SK-N-SH treated with all-trans-retinoic acid at 6 μM for 48 hours (cell line): Measurements from ENCODE around the gene SPAG9.

Source experiments
- CSDC2 ChIP-seq: fragments of 250-450 bp; sonication (Bioruptor Pico); IDR thresholded peaks from 2 replicates; pipeline ENCODE4 v1.5.0; 2020; ENCODE audit warnings: mild to moderate bottlenecking, moderate library complexity
- GLIS3 ChIP-seq: fragments of 250-450 bp; sonication (Bioruptor Pico); IDR thresholded peaks from 2 replicates; pipeline ENCODE4 v1.5.0; 2020; ENCODE audit warnings: mild to moderate bottlenecking, moderate library complexity
- ISL1 ChIP-seq: fragments of 250-450 bp; sonication (Bioruptor Pico); IDR thresholded peaks from 2 replicates; pipeline ENCODE4 v2.1.2; 2022; ENCODE audit warnings: mild to moderate bottlenecking, moderate library complexity
- OSR1 ChIP-seq: fragments of 250-450 bp; sonication (Bioruptor Pico); IDR thresholded peaks from 2 replicates; pipeline ENCODE4 v1.8.0; 2022; ENCODE audit warnings: moderate library complexity, mild to moderate bottlenecking, inconsistent platforms
- PPARA ChIP-seq: fragments of 250-450 bp; sonication (Bioruptor Pico); IDR thresholded peaks from 2 replicates; pipeline ENCODE4 v1.5.0; 2020; ENCODE audit warnings: mild to moderate bottlenecking, borderline replicate concordance
- SNAI2 ChIP-seq: fragments of 250-450 bp; sonication (Bioruptor Pico); IDR thresholded peaks from 2 replicates; pipeline ENCODE4 v1.5.0; 2020; ENCODE audit warnings: mild to moderate bottlenecking, moderate library complexity
- TOX ChIP-seq: fragments of 250-450 bp; sonication (Bioruptor Pico); IDR thresholded peaks from 2 replicates; pipeline ENCODE4 v1.8.0; 2021; ENCODE audit warnings: mild to moderate bottlenecking, moderate library complexity, borderline replicate concordance
- ZFP3 ChIP-seq: fragments of 250-450 bp; sonication (Bioruptor Pico); IDR thresholded peaks from 2 replicates; pipeline ENCODE4 v1.5.0; 2020; ENCODE audit warnings: mild to moderate bottlenecking, moderate library complexity
- ZFP30 ChIP-seq: fragments of 450-650 bp; formaldehyde crosslinking; IDR thresholded peaks from 2 replicates; pipeline ENCODE4 v1.5.0; 2022; ENCODE audit warnings: mild to moderate bottlenecking, moderate library complexity
- ZNF565 ChIP-seq: fragments of 450-650 bp; formaldehyde crosslinking; conservative IDR thresholded peaks from 2 replicates; pipeline ENCODE4 v1.5.0; 2020; ENCODE audit warnings: low read depth, mild to moderate bottlenecking, moderate library complexity
- TF ChIP-seq, protein P1 (sequence below): fragments of 250-450 bp; sonication (Bioruptor Pico); IDR thresholded peaks from 2 replicates; pipeline ENCODE4 v1.8.0; 2021; ENCODE audit warnings: low read depth, mild to moderate bottlenecking, moderate library complexity, borderline replicate concordance
- TF ChIP-seq, protein P2 (sequence below): fragments of 250-450 bp; sonication (Bioruptor Pico); IDR thresholded peaks from 2 replicates; pipeline ENCODE4 v1.5.1; 2021; ENCODE audit warnings: mild to moderate bottlenecking, moderate library complexity

DNA sequence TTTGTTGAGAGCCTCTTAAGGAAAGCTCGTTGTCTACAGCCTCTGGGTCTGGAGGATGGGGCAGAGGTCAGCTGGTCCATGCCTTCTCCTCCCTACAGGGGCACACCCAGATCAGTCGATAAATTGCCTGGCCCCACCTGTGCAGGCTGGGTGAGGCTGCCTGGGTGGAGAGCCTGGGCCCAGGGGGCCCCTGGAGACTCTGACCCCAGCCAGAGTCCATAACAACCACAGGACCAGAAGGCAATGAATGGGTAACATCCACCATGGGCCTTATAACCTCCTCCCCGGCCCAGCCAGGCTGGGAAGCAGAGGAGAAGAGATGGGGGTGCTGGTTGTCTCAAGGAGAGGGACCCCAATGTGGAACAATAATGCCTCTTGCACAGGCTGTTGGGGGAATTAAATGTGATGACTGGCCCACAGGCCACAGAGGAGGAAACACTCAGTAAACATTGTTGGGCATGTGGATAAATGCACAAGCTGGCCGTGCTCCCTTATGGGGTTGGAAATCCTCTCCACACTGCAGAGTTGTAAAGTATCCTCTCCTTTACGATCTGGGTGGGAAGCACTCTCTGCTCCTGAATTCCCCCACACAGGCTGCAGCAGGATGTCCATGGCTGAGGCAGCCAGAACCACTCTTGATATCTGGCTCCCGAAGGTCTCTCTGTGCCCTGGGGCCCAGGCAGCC is 197.8 kb downstream of the SPAG9 start:
- TF ChIP-seq PPARA, result no peak
- TF ChIP-seq ZFP30 (CRISPR knock-in tag), result no peak
- TF ChIP-seq, protein P1, sequence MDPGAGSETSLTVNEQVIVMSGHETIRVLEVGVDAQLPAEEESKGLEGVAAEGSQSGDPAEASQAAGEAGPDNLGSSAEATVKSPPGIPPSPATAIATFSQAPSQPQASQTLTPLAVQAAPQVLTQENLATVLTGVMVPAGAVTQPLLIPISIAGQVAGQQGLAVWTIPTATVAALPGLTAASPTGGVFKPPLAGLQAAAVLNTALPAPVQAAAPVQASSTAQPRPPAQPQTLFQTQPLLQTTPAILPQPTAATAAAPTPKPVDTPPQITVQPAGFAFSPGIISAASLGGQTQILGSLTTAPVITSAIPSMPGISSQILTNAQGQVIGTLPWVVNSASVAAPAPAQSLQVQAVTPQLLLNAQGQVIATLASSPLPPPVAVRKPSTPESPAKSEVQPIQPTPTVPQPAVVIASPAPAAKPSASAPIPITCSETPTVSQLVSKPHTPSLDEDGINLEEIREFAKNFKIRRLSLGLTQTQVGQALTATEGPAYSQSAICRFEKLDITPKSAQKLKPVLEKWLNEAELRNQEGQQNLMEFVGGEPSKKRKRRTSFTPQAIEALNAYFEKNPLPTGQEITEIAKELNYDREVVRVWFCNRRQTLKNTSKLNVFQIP (CRISPR knock-in tag), result no peak
- TF ChIP-seq GLIS3, result no peak
- TF ChIP-seq SNAI2 (CRISPR knock-in tag), result no peak
- TF ChIP-seq, protein P2, sequence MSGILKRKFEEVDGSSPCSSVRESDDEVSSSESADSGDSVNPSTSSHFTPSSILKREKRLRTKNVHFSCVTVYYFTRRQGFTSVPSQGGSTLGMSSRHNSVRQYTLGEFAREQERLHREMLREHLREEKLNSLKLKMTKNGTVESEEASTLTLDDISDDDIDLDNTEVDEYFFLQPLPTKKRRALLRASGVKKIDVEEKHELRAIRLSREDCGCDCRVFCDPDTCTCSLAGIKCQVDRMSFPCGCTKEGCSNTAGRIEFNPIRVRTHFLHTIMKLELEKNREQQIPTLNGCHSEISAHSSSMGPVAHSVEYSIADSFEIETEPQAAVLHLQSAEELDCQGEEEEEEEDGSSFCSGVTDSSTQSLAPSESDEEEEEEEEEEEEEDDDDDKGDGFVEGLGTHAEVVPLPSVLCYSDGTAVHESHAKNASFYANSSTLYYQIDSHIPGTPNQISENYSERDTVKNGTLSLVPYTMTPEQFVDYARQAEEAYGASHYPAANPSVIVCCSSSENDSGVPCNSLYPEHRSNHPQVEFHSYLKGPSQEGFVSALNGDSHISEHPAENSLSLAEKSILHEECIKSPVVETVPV (CRISPR knock-in tag), result no peak
- no peak for TF ChIP-seq CSDC2
- no peak for TF ChIP-seq ZFP3
- TF ChIP-seq ISL1, result no peak
- TF ChIP-seq ZNF565 (CRISPR knock-in tag), result no peak
- no peak for TF ChIP-seq TOX (CRISPR knock-in tag)
- TF ChIP-seq OSR1, result no peak
